OCI-LY1 (cell line): ENCODE results near the gene SMAD9.
A peak's percentile ranks its signal among the peaks of the same experiment; 100 is the strongest.

Experiments
- H2AFZ ChIP-seq: fragments of 200-600 bp; sonication (generic), shearing (Covaris generic); 2 replicates; pipeline ENCODE4 v1.6.0; 2014; ENCODE audit warnings: antibody characterized with exemption, mild to moderate bottlenecking, low read length
- H3F3A ChIP-seq: fragments of 200-600 bp; sonication (generic), shearing (Covaris generic); 2 replicates; pipeline ENCODE4 v1.6.0; 2014; ENCODE audit warnings: mild to moderate bottlenecking, antibody characterized with exemption, low read length, moderate library complexity; ENCODE audit not compliant: insufficient read depth
- H3K27ac ChIP-seq: fragments of 200-600 bp; sonication (generic); 2 replicates; pipeline ENCODE4 v1.5.1; 2014; ENCODE audit warnings: low read length, mixed run types, mild to moderate bottlenecking, low read depth; ENCODE audit not compliant: poor library complexity, severe bottlenecking
- H3K27me3 ChIP-seq: fragments of 200-600 bp; sonication (generic); 2 replicates; pipeline ENCODE4 v1.6.0; 2014; ENCODE audit warnings: antibody characterized with exemption, mild to moderate bottlenecking, low read length, moderate library complexity; ENCODE audit not compliant: insufficient read depth
- H3K36me3 ChIP-seq: fragments of 200-600 bp; sonication (generic); 2 replicates; pipeline ENCODE4 v1.6.1; 2014; ENCODE audit warnings: mild to moderate bottlenecking, antibody characterized with exemption, low read length, moderate library complexity, mixed read lengths; ENCODE audit not compliant: insufficient read depth
- H3K4me1 ChIP-seq: fragments of 200-600 bp; sonication (generic); 2 replicates; pipeline ENCODE4 v1.5.1; 2014; ENCODE audit warnings: mild to moderate bottlenecking, low read length, moderate library complexity; ENCODE audit not compliant: insufficient read depth, severe bottlenecking
- H3K4me2 ChIP-seq: fragments of 200-600 bp; sonication (generic), shearing (Covaris generic); 2 replicates; pipeline ENCODE4 v1.6.1; 2014; ENCODE audit warnings: low read length
- H3K4me3 ChIP-seq: fragments of 200-600 bp; sonication (generic); 2 replicates; pipeline ENCODE4 v1.5.1; 2014; ENCODE audit warnings: low read length, low read depth, mild to moderate bottlenecking, mixed read lengths; ENCODE audit not compliant: poor library complexity, severe bottlenecking
- H3K79me2 ChIP-seq: fragments of 200-600 bp; shearing (Covaris generic); 2 replicates; pipeline ENCODE4 v1.6.1; 2016; ENCODE audit warnings: mixed run types, low read length, mixed read lengths; ENCODE audit not compliant: insufficient read depth
- H3K9ac ChIP-seq: fragments of 200-600 bp; sonication (generic), shearing (Covaris generic); 2 replicates; pipeline ENCODE4 v1.6.1; 2014; ENCODE audit warnings: mild to moderate bottlenecking, low read length, mixed read lengths
- H3K9me2 ChIP-seq: fragments of 200-600 bp; sonication (generic), shearing (Covaris generic); 2 replicates; pipeline ENCODE4 v1.6.1; 2014; ENCODE audit warnings: low read depth, mild to moderate bottlenecking, low read length, mixed read lengths
- H3K9me3 ChIP-seq: fragments of 200-600 bp; shearing (Covaris generic); 2 replicates; pipeline ENCODE4 v1.6.1; 2014; ENCODE audit warnings: low read length, mixed read lengths
- H4K20me1 ChIP-seq: fragments of 200-600 bp; sonication (generic), shearing (Covaris generic); 2 replicates; pipeline ENCODE4 v1.6.0; 2016; ENCODE audit warnings: mild to moderate bottlenecking, low read length; ENCODE audit not compliant: insufficient read depth
- CTCF ChIP-seq: fragments of 200-600 bp; sonication (generic), shearing (Covaris generic); IDR thresholded peaks from 2 replicates; pipeline ENCODE4 v1.5.1; 2017; ENCODE audit warnings: mild to moderate bottlenecking, antibody characterized with exemption, low read length, moderate library complexity, mixed read lengths
- EZH2 ChIP-seq: fragments of 200-600 bp; sonication (generic), shearing (Covaris generic); IDR thresholded peaks from 2 replicates; pipeline ENCODE4 v1.8.0; 2017; ENCODE audit warnings: borderline replicate concordance, mixed run types, mild to moderate bottlenecking, antibody characterized with exemption, low read length, moderate library complexity, mixed read lengths

The SMAD9 gene

GRCh38 chr13:36919833-36920615 lies at the start of gene SMAD9:
Gene SMAD9, minus strand, starts transcription at chr13:36920238. Its CDS starts 40,549 bp downstream, at chr13:36879689.
- H3K9me2 ChIP-seq = no peaks in the 10 kb centered on the region
- H3K27ac ChIP-seq = no peak within 1 kb of the TSS
- H4K20me1 ChIP-seq = no peaks in the 10 kb centered on the region
- H3K4me1 ChIP-seq = no peaks in the 10 kb centered on the region
- H3K9me3 ChIP-seq = no peaks in the 10 kb centered on the region
- H3K27me3 ChIP-seq = no peaks in the 10 kb centered on the region
- peak within 1 kb of the TSS; percentile 23; the same call in 1 of the 2 replicates for H3K4me2 ChIP-seq
- no peak within 1 kb of the TSS for H3K9ac ChIP-seq
- no peak for TF ChIP-seq EZH2
- no peak for TF ChIP-seq CTCF
- no peaks in the 10 kb centered on the region for H3K36me3 ChIP-seq
- peak within 1 kb of the TSS; percentile 16 for H3K4me3 ChIP-seq
- no peaks in the 10 kb centered on the region for H3F3A ChIP-seq
- no peak within 1 kb of the TSS for H2AFZ ChIP-seq
- H3K79me2 ChIP-seq = no peaks in the 10 kb centered on the region

GRCh38 chr13:36966404-36966803 lies 46.4 kb upstream of the SMAD9 start:
- no peak overlapping the region for H3K27ac ChIP-seq
- H3K4me2 ChIP-seq = no peak overlapping the region
- peaks cover 44% of the 10 kb centered on the region for H3K36me3 ChIP-seq

GRCh38 chr13:36965767-36966166 lies 45.7 kb upstream of the SMAD9 start:
- no peaks in the 10 kb centered on the region for H4K20me1 ChIP-seq
- H3K9ac ChIP-seq = no peak overlapping the region
- no peak overlapping the region for H3K4me3 ChIP-seq
- H3K79me2 ChIP-seq = no peaks in the 10 kb centered on the region
- no peak for TF ChIP-seq EZH2
- TF ChIP-seq CTCF = no peak
- H2AFZ ChIP-seq = no peak overlapping the region
- H3K9me2 ChIP-seq = no peaks in the 10 kb centered on the region
- H3K27ac ChIP-seq = no peak overlapping the region
- no peaks in the 10 kb centered on the region for H3K27me3 ChIP-seq
- H3K36me3 ChIP-seq = peaks cover 44% of the 10 kb centered on the region
- H3K4me2 ChIP-seq = no peak overlapping the region
- no peaks in the 10 kb centered on the region for H3F3A ChIP-seq
- no peaks in the 10 kb centered on the region for H3K9me3 ChIP-seq
- H3K4me1 ChIP-seq = no peaks in the 10 kb centered on the region

More at GRCh38 chr13:36966404-36966803, 46.4 kb upstream of the SMAD9 start:
- H3K4me1 ChIP-seq = no peaks in the 10 kb centered on the region
- no peaks in the 10 kb centered on the region for H3K27me3 ChIP-seq
- TF ChIP-seq CTCF (no peak), EZH2 (no peak)
- H3K9ac ChIP-seq = no peak overlapping the region
- no peaks in the 10 kb centered on the region for H3K79me2 ChIP-seq
- H3K4me3 ChIP-seq = no peak overlapping the region
- H4K20me1 ChIP-seq = no peaks in the 10 kb centered on the region
- no peak overlapping the region for H2AFZ ChIP-seq
- no peaks in the 10 kb centered on the region for H3F3A ChIP-seq
- no peaks in the 10 kb centered on the region for H3K9me2 ChIP-seq
- H3K9me3 ChIP-seq = no peaks in the 10 kb centered on the region
